Measurements from ENCODE around the gene IFNG.

DNA sequence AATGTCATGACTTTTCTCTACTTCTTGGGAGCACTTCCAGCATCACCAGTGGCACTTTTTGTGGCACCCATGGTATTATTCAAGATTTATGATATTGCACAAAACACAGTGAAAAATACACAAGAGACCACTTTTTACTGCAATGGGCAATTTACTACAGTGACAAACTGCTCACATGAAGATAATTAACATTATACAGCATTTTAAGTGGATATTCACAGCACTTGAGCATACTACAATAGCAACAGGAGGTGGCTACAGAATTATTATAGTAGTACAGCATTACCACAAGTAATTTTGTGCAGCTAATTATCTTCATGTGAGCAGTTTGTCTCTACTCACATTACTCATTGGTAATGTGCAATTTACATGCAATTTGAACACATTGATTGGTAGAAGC, 47.7 kb upstream of the IFNG start:
- TF ChIP-seq, protein P1, sequence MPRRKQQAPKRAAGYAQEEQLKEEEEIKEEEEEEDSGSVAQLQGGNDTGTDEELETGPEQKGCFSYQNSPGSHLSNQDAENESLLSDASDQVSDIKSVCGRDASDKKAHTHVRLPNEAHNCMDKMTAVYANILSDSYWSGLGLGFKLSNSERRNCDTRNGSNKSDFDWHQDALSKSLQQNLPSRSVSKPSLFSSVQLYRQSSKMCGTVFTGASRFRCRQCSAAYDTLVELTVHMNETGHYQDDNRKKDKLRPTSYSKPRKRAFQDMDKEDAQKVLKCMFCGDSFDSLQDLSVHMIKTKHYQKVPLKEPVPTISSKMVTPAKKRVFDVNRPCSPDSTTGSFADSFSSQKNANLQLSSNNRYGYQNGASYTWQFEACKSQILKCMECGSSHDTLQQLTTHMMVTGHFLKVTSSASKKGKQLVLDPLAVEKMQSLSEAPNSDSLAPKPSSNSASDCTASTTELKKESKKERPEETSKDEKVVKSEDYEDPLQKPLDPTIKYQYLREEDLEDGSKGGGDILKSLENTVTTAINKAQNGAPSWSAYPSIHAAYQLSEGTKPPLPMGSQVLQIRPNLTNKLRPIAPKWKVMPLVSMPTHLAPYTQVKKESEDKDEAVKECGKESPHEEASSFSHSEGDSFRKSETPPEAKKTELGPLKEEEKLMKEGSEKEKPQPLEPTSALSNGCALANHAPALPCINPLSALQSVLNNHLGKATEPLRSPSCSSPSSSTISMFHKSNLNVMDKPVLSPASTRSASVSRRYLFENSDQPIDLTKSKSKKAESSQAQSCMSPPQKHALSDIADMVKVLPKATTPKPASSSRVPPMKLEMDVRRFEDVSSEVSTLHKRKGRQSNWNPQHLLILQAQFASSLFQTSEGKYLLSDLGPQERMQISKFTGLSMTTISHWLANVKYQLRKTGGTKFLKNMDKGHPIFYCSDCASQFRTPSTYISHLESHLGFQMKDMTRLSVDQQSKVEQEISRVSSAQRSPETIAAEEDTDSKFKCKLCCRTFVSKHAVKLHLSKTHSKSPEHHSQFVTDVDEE (CRISPR knock-in tag; IDR thresholded peaks at IDR 0.05): no peak
- no peak for TF ChIP-seq PATZ1 (CRISPR knock-in tag; IDR thresholded peaks at IDR 0.05; ENCODE audit: borderline replicate concordance)
- TF ChIP-seq ZFP30 (CRISPR knock-in tag; IDR thresholded peaks at IDR 0.05): no peak
- no peak for TF ChIP-seq ZNF8 (CRISPR knock-in tag; IDR thresholded peaks at IDR 0.05)
- no peak for TF ChIP-seq RARB (CRISPR knock-in tag; IDR thresholded peaks at IDR 0.05)
- TF ChIP-seq, protein P2, sequence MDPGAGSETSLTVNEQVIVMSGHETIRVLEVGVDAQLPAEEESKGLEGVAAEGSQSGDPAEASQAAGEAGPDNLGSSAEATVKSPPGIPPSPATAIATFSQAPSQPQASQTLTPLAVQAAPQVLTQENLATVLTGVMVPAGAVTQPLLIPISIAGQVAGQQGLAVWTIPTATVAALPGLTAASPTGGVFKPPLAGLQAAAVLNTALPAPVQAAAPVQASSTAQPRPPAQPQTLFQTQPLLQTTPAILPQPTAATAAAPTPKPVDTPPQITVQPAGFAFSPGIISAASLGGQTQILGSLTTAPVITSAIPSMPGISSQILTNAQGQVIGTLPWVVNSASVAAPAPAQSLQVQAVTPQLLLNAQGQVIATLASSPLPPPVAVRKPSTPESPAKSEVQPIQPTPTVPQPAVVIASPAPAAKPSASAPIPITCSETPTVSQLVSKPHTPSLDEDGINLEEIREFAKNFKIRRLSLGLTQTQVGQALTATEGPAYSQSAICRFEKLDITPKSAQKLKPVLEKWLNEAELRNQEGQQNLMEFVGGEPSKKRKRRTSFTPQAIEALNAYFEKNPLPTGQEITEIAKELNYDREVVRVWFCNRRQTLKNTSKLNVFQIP (CRISPR knock-in tag; IDR thresholded peaks at IDR 0.05; ENCODE audit: borderline replicate concordance, low read depth): no peak
- no peak for TF ChIP-seq TOX (CRISPR knock-in tag; IDR thresholded peaks at IDR 0.05; ENCODE audit: borderline replicate concordance)
- TF ChIP-seq, protein P3, sequence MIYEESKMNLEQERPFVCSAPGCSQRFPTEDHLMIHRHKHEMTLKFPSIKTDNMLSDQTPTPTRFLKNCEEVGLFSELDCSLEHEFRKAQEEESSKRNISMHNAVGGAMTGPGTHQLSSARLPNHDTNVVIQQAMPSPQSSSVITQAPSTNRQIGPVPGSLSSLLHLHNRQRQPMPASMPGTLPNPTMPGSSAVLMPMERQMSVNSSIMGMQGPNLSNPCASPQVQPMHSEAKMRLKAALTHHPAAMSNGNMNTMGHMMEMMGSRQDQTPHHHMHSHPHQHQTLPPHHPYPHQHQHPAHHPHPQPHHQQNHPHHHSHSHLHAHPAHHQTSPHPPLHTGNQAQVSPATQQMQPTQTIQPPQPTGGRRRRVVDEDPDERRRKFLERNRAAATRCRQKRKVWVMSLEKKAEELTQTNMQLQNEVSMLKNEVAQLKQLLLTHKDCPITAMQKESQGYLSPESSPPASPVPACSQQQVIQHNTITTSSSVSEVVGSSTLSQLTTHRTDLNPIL (CRISPR knock-in tag; IDR thresholded peaks at IDR 0.05; ENCODE audit: low read depth): no peak
- TF ChIP-seq GLIS3 (CRISPR knock-in tag; IDR thresholded peaks at IDR 0.05): no peak
- no peak for TF ChIP-seq ARNTL (CRISPR knock-in tag; IDR thresholded peaks at IDR 0.05; ENCODE audit: borderline replicate concordance, low read depth)
- TF ChIP-seq ZFP3 (CRISPR knock-in tag; IDR thresholded peaks at IDR 0.05): no peak

All from SK-N-SH treated with all-trans-retinoic acid at 6 μM for 48 hours (cell line).